ENCODE results near the gene SH3TC2.
"Not testable (repeated sequence)": the region's sequence is repeated elsewhere in the genome, so short reads cannot be mapped to it uniquely, and the experiment has no call there.

SH3TC2 gene

GRCh38 chr5:149083846-149084245, 21.0 kb upstream of the SH3TC2 start:
- no peaks in the 10 kb centered on the region for H3K79me2 ChIP-seq
- TF ChIP-seq CTCF (IDR thresholded peaks at IDR 0.05) = no peak
- H3K27me3 ChIP-seq (ENCODE audit: control insufficient read depth, insufficient read depth, low read length) = no peaks in the 10 kb centered on the region
- H3K4me1 ChIP-seq = no peaks in the 10 kb centered on the region
- no peak overlapping the region for H3K27ac ChIP-seq
- H3K36me3 ChIP-seq (ENCODE audit: control insufficient read depth, insufficient read depth, low read length) = no peaks in the 10 kb centered on the region
- H2AFZ ChIP-seq = no peak overlapping the region
- no peak overlapping the region for H3K4me3 ChIP-seq (ENCODE audit: low read depth, low read length)
- no peak overlapping the region for H3K9ac ChIP-seq
- no peak overlapping the region for H3K4me2 ChIP-seq (ENCODE audit: low read length)
- no peaks in the 10 kb centered on the region for H3K9me3 ChIP-seq (ENCODE audit: control insufficient read depth, low read length)

GRCh38 chr5:149082271-149082670, 19.4 kb upstream of the SH3TC2 start:
- Histone ChIP-seq H3K27ac (no peak overlapping the region), H3K27me3 (ENCODE audit: control insufficient read depth, insufficient read depth, low read length) (no peaks in the 10 kb centered on the region), H3K79me2 (no peaks in the 10 kb centered on the region), H3K9me3 (ENCODE audit: control insufficient read depth, low read length) (no peaks in the 10 kb centered on the region), H3K9ac (no peak overlapping the region), H2AFZ (no peak overlapping the region), H3K4me1 (no peaks in the 10 kb centered on the region), H3K36me3 (ENCODE audit: control insufficient read depth, insufficient read depth, low read length) (no peaks in the 10 kb centered on the region), H3K4me3 (ENCODE audit: low read depth, low read length) (no peak overlapping the region), H3K4me2 (ENCODE audit: low read length) (no peak overlapping the region)
- TF ChIP-seq CTCF (IDR thresholded peaks at IDR 0.05) = no peak

GRCh38 chr5:149080294-149080693, 17.4 kb upstream of the SH3TC2 start:
- Histone ChIP-seq H3K9me3 (ENCODE audit: control insufficient read depth, low read length) (no peaks in the 10 kb centered on the region), H3K27me3 (ENCODE audit: control insufficient read depth, insufficient read depth, low read length) (no peaks in the 10 kb centered on the region), H3K36me3 (ENCODE audit: control insufficient read depth, insufficient read depth, low read length) (no peaks in the 10 kb centered on the region), H2AFZ (no peak overlapping the region), H3K4me1 (no peaks in the 10 kb centered on the region), H3K4me2 (ENCODE audit: low read length) (no peak overlapping the region), H3K79me2 (no peaks in the 10 kb centered on the region), H3K9ac (no peak overlapping the region), H3K27ac (no peak overlapping the region), H3K4me3 (ENCODE audit: low read depth, low read length) (no peak overlapping the region)
- TF ChIP-seq CTCF (IDR thresholded peaks at IDR 0.05) = no peak

- Histone ChIP-seq H3K4me3 (ENCODE audit: low read depth, low read length) (no peak overlapping the region), H3K4me1 (no peaks in the 10 kb centered on the region), H3K79me2 (no peaks in the 10 kb centered on the region), H3K9me3 (ENCODE audit: control insufficient read depth, low read length) (no peaks in the 10 kb centered on the region), H3K9ac (no peak overlapping the region), H3K4me2 (ENCODE audit: low read length) (no peak overlapping the region), H2AFZ (no peak overlapping the region), H3K36me3 (ENCODE audit: control insufficient read depth, insufficient read depth, low read length) (no peaks in the 10 kb centered on the region), H3K27me3 (ENCODE audit: control insufficient read depth, insufficient read depth, low read length) (no peaks in the 10 kb centered on the region), H3K27ac (no peak overlapping the region)
- TF ChIP-seq CTCF (IDR thresholded peaks at IDR 0.05) = no peak
Measured at GRCh38 chr5:149079883-149080282, 17.0 kb upstream of the SH3TC2 start.

GRCh38 chr5:149074071-149074470, 11.2 kb upstream of the SH3TC2 start:
- H2AFZ ChIP-seq; H3K79me2 ChIP-seq; H3K9ac ChIP-seq; H3K4me2 ChIP-seq (ENCODE audit: low read length); H3K27me3 ChIP-seq (ENCODE audit: control insufficient read depth, insufficient read depth, low read length); H3K36me3 ChIP-seq (ENCODE audit: control insufficient read depth, insufficient read depth, low read length); H3K9me3 ChIP-seq (ENCODE audit: control insufficient read depth, low read length); H3K4me1 ChIP-seq; H3K27ac ChIP-seq; H3K4me3 ChIP-seq (ENCODE audit: low read depth, low read length): not testable (repeated sequence)
